H9 (cell line): ENCODE measurements around the gene RSU1. TPM values are rescaled to one million over a fixed set of nuclear protein-coding genes. Genes with fewer than 3 reads are reported as not detected.

Experiments
- DNase-seq: peaks from one replicate; pipeline ENCODE4 v3.0.0-alpha.2; 2017
- H2AFZ ChIP-seq: one replicate; pipeline ENCODE4 v1.6.1; 2013; ENCODE audit warnings: mild to moderate bottlenecking, low read length, control low read depth, moderate library complexity
- H2AK5ac ChIP-seq: 2 replicates; pipeline ENCODE4 v1.6.1; 2013; ENCODE audit warnings: low read length, control low read depth, mixed read lengths; ENCODE audit not compliant: insufficient read length
- H2BK120ac ChIP-seq: one replicate; pipeline ENCODE4 v1.6.1; 2013; ENCODE audit warnings: low read depth, mild to moderate bottlenecking, low read length, control low read depth, inconsistent platforms; ENCODE audit not compliant: poor library complexity, severe bottlenecking
- H2BK12ac ChIP-seq: 2 replicates; pipeline ENCODE4 v1.6.1; 2013; ENCODE audit warnings: low read length, control low read depth, mixed read lengths, low read depth; ENCODE audit not compliant: insufficient read length
- H2BK15ac ChIP-seq: 2 replicates; pipeline ENCODE4 v1.6.1; 2013; ENCODE audit warnings: low read depth, low read length, control low read depth
- H2BK20ac ChIP-seq: one replicate; pipeline ENCODE4 v1.6.1; 2013; ENCODE audit warnings: low read depth, mild to moderate bottlenecking, low read length, control low read depth, inconsistent platforms; ENCODE audit not compliant: poor library complexity, severe bottlenecking
- H2BK5ac ChIP-seq: 2 replicates; pipeline ENCODE4 v1.6.1; 2013; ENCODE audit warnings: low read length, control low read depth, mixed read lengths; ENCODE audit not compliant: insufficient read length
- H3K14ac ChIP-seq: 2 replicates; pipeline ENCODE4 v1.6.1; 2013; ENCODE audit warnings: low read length, control low read depth; ENCODE audit not compliant: insufficient read depth
- H3K18ac ChIP-seq: 2 replicates; pipeline ENCODE4 v1.6.1; 2013; ENCODE audit warnings: low read depth, mild to moderate bottlenecking, mixed read lengths, low read length, control low read depth; ENCODE audit not compliant: insufficient read length
- H3K23ac ChIP-seq: 2 replicates; pipeline ENCODE4 v1.6.1; 2013; ENCODE audit warnings: low read length, control low read depth, mixed read lengths, low read depth; ENCODE audit not compliant: insufficient read length
- H3K23me2 ChIP-seq: 2 replicates; pipeline ENCODE4 v1.6.1; 2013; ENCODE audit warnings: low read depth, mild to moderate bottlenecking, mixed read lengths, low read length, control low read depth; ENCODE audit not compliant: insufficient read length, poor library complexity, severe bottlenecking
- H3K27ac ChIP-seq: 2 replicates; pipeline ENCODE4 v1.5.1; 2013; ENCODE audit warnings: low read length, control low read depth, mixed read lengths, low read depth; ENCODE audit not compliant: insufficient read length
- H3K27me3 ChIP-seq: 2 replicates; pipeline ENCODE4 v1.6.1; 2013; ENCODE audit warnings: low read length, control low read depth, inconsistent platforms; ENCODE audit not compliant: insufficient read depth
- H3K4ac ChIP-seq: 2 replicates; pipeline ENCODE4 v1.6.1; 2013; ENCODE audit warnings: low read depth, mild to moderate bottlenecking, control low read depth, inconsistent platforms, low read length, moderate library complexity
- H3K4me1 ChIP-seq: 2 replicates; pipeline ENCODE4 v1.6.1; 2013; ENCODE audit warnings: low read length, control low read depth, inconsistent platforms; ENCODE audit not compliant: insufficient read depth
- H3K4me2 ChIP-seq: 2 replicates; pipeline ENCODE4 v1.6.1; 2013; ENCODE audit warnings: low read length, control low read depth, mixed read lengths; ENCODE audit not compliant: insufficient read length, insufficient read depth
- H3K56ac ChIP-seq: 2 replicates; pipeline ENCODE4 v1.6.1; 2013; ENCODE audit warnings: low read depth, mild to moderate bottlenecking, mixed read lengths, low read length, control low read depth; ENCODE audit not compliant: insufficient read length
- H3K79me1 ChIP-seq: 2 replicates; pipeline ENCODE4 v1.6.1; 2013; ENCODE audit warnings: low read depth, mild to moderate bottlenecking, moderate library complexity, low read length, control low read depth, inconsistent platforms; ENCODE audit not compliant: insufficient read depth, poor library complexity, severe bottlenecking
- H3K79me2 ChIP-seq: 2 replicates; pipeline ENCODE4 v1.6.1; 2013; ENCODE audit warnings: low read length, control low read depth, inconsistent platforms; ENCODE audit not compliant: insufficient read depth
- H3K9ac ChIP-seq: 2 replicates; pipeline ENCODE4 v1.6.1; 2013; ENCODE audit warnings: low read length, control low read depth, mixed read lengths; ENCODE audit not compliant: insufficient read length; ENCODE audit errors: extremely low read depth
- H3K9me3 ChIP-seq: one replicate; pipeline ENCODE4 v1.6.1; 2013; ENCODE audit warnings: low read depth, low read length, inconsistent platforms; ENCODE audit not compliant: control insufficient read depth
- H3T11ph ChIP-seq: one replicate; pipeline ENCODE4 v1.6.1; 2013; ENCODE audit warnings: mild to moderate bottlenecking, low read length, control low read depth, inconsistent platforms
- H4K20me1 ChIP-seq: one replicate; pipeline ENCODE4 v1.6.1; 2013; ENCODE audit not compliant: control insufficient read depth, insufficient read length, insufficient read depth
- H4K5ac ChIP-seq: 2 replicates; pipeline ENCODE4 v1.6.1; 2013; ENCODE audit warnings: low read depth, mild to moderate bottlenecking, mixed read lengths, low read length, control low read depth; ENCODE audit not compliant: insufficient read length
- H4K8ac ChIP-seq: replicated peaks from 2 replicates; pipeline ENCODE4 v1.6.1; 2013; ENCODE audit warnings: low read length, control low read depth, mixed read lengths, low read depth; ENCODE audit not compliant: insufficient read length
- H4K91ac ChIP-seq: 2 replicates; pipeline ENCODE4 v1.6.1; 2013; ENCODE audit warnings: low read depth, mild to moderate bottlenecking, moderate library complexity, mixed read lengths, low read length, control low read depth; ENCODE audit not compliant: insufficient read length
- H3K27ac Mint-ChIP-seq, 3 experiments: 2 replicates in 2 of 3; 3 replicates in 1 of 3; pipeline ENCODE4 v1.8.0; 2020 to 2021; ENCODE audit warnings: mixed read lengths in 3 of 3, mild to moderate bottlenecking in 1 of 3, moderate library complexity in 1 of 3
- H3K27me3 Mint-ChIP-seq: 2 replicates; pipeline ENCODE4 v1.8.0; 2021; ENCODE audit warnings: low read depth, mild to moderate bottlenecking, moderate library complexity, mixed read lengths
- H3K36me3 Mint-ChIP-seq, 3 experiments: 2 replicates in 2 of 3; 3 replicates in 1 of 3; pipeline ENCODE4 v1.8.0; 2020 to 2021; ENCODE audit warnings: low read depth in 3 of 3, mixed read lengths in 3 of 3; ENCODE audit not compliant: insufficient read depth in 1 of 3
- H3K4me1 Mint-ChIP-seq, 2 experiments: 2 replicates each; pipeline ENCODE4 v1.8.0; 2020; ENCODE audit warnings: mixed read lengths in 2 of 2
- H3K4me3 Mint-ChIP-seq, 2 experiments: 2 replicates in 1 of 2; 3 replicates in 1 of 2; pipeline ENCODE4 v1.8.0; 2020 to 2021; ENCODE audit warnings: mild to moderate bottlenecking in 2 of 2, mixed read lengths in 2 of 2, moderate library complexity in 1 of 2
- H3K9me3 Mint-ChIP-seq, 2 experiments: 2 replicates in 1 of 2; 3 replicates in 1 of 2; pipeline ENCODE4 v1.8.0; 2020; ENCODE audit warnings: mild to moderate bottlenecking in 2 of 2, mixed read lengths in 2 of 2, moderate library complexity in 1 of 2
- CTCF ChIP-seq: fragments of 200-600 bp; sonication (generic); conservative IDR thresholded peaks from 3 replicates; pipeline ENCODE4 v1.8.0; 2021; ENCODE audit warnings: antibody characterized with exemption, mild to moderate bottlenecking
- WGBS: extraction: QIAGEN DNeasy Blood & Tissue Kit; methylation state at CpG from one replicate; pipeline ENCODE4 v1.1.7; 2013; ENCODE audit warnings: missing lambda C conversion rate, low lambda C conversion rate, mixed read lengths; ENCODE audit not compliant: insufficient read length; ENCODE audit errors: extremely low coverage; 5-methylcytosine and 5-hydroxymethylcytosine counted together
- total RNA-seq: library from RNA; stranded (reverse); gene quantifications from 2 replicates; pipeline ENCODE4 v1.2.1, GENCODE V29; 2021

Gene RSU1
- total RNA-seq, 1 experiment from 2014 or later, result 59.4 TPM

GRCh38 chr10:16612115-16612980, 204.9 kb downstream of the RSU1 start:
- no peak overlapping the region for H2BK20ac ChIP-seq
- DNase-seq, result peak; percentile 48

More at GRCh38 chr10:16612115-16612980, 204.9 kb downstream of the RSU1 start:
- Histone ChIP-seq H3K4me2 (no peak overlapping the region), H3K23me2 (no peaks in the 10 kb centered on the region), H3K79me1 (no peaks in the 10 kb centered on the region), H2BK5ac (no peak overlapping the region), H3K23ac (no peak overlapping the region), H3K4me1 (no peaks in the 10 kb centered on the region), H2BK12ac (no peak overlapping the region), H3K4ac (no peak overlapping the region), H2BK15ac (no peak overlapping the region), H3K27me3 (no peaks in the 10 kb centered on the region), H4K91ac (no peak overlapping the region), H3T11ph (no peak overlapping the region), H3K9ac (no peak overlapping the region), H4K5ac (no peak overlapping the region), H3K14ac (no peak overlapping the region), H3K9me3 (no peaks in the 10 kb centered on the region), H2AK5ac (no peak overlapping the region), H2BK120ac (no peak overlapping the region), H4K20me1 (no peaks in the 10 kb centered on the region), H2AFZ (no peak overlapping the region), H3K27ac (no peak overlapping the region), H3K18ac (no peak overlapping the region), H3K56ac (no peak overlapping the region), H4K8ac (no peak overlapping the region), H3K79me2 (no peaks in the 10 kb centered on the region)
- no CpG with 5 or more reads among the region's 7 CpGs for WGBS
- Mint-ChIP-seq H3K27ac (no peak overlapping the region), H3K36me3 (no peaks in the 10 kb centered on the region; a peak in 2 of 7 replicates), H3K4me3 (no peak overlapping the region), H3K9me3 (peaks cover 11 to 12% of the 10 kb centered on the region in 2 experiments), H3K27me3 (no peaks in the 10 kb centered on the region), H3K4me1 (peaks cover 0 to 2% of the 10 kb centered on the region in 2 experiments; a peak in 1 of 4 replicates)
- TF ChIP-seq CTCF, result no peak
